C4-2B (cell line): ENCODE measurements around the gene IGLL1.

Experiments
- CTCF ChIP-seq: fragments of 450-650 bp; conservative IDR thresholded peaks from 2 replicates; pipeline ENCODE4 v1.5.1; 2017; ENCODE audit warnings: mild to moderate bottlenecking
- ZFX ChIP-seq: fragments of 450-650 bp; IDR thresholded peaks from 2 replicates; pipeline ENCODE4 v1.6.1; 2017

- TF ChIP-seq CTCF = no peak
- TF ChIP-seq ZFX = no peak
Observed at GRCh38 chr22:23552573-23552972, 27.5 kb downstream of the IGLL1 start.
